Measurements from ENCODE around the gene MPZ.

DNA sequence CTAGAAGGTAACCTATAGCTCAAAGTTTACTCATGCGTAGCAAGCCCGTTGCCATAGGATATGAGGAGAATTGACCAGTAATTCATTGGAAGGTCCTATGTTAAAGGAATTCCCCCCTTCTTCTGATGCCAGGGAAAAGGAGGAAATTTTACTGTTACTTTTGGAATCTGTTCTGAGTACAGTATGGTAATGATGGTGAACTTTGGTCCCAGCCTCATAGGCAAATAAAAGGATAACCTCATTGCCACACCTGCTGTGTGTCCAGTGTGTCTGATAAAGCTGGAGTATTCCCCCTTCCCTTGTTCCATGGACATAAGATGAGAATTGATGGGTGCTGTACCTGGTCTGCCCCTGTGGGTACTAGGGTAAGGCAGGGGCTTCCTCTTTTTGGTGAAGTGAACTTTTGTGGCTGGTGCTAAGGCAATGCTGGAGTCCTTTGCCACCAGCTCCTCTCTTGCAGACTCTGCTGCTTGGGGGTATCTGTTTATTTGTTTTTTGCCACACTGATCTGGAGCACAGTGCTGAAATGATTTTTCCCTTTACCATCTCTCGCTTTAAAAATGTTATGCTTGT, 22.2 kb downstream of the MPZ start:
- TF ChIP-seq TAF1 (IDR thresholded peaks at IDR 0.05; ENCODE audit: borderline replicate concordance, insufficient read depth, low read length) (no peak), POLR2AphosphoS5 (IDR thresholded peaks at IDR 0.05; ENCODE audit: low read depth, low read length) (no peak)

Data from PFSK-1 (cell line).